ENCODE measurements around the gene ATG14. TPM values are rescaled to one million over a fixed set of nuclear protein-coding genes. Genes with fewer than 3 reads are reported as not detected.

Gene ATG14
- total RNA-seq, 4 donors from 2014 or later: 11.5 to 24.7 (median 13.4) TPM

DNA sequence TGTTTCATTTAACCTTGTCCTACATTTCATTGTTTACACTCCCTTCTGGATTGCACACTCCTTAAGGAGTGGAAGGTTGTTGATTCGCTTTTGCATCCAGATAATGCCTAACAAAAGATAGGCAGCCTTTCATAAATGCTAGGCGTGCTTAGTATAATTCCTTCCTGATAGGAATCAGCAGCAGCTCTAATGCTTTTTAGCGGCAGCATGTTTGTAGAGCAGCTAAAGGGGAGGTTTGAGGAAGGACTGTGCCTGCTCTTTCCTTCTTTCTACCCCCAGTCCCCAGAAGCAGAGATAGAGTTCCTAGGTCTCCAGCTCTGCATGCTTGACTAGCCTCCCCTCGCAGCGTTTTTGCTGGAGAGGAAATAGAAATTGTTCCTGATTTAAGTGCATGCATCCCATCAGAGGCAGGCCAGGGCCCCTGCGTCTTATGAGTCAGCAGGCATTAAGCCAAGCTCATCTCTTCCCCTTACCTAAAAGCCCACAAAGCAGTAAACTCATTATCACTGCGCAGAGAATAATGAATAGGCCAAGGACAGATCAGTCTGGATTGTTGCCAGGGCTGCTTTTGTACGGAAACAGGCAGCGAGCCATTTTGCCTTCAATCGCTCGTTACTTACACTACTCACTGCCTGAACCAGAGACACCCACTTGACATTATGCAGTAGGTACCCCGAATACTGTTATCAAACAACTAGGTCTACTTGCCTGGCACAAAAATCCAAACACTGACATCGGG lies 42.8 kb upstream of the ATG14 start:
- peak overlapping the region; percentile 73 to 81 (median 78) for H3K27ac ChIP-seq
- no peaks in the 10 kb centered on the region for H3K9me3 ChIP-seq
- intact Hi-C loops (cut with DNase I; ENCODE audit: low total_unique reads): loop anchor here (5.0 kb wide), 1 partner anchor 1762 kb away; no protein-coding TSS in a partner anchor
- H3K4me3 ChIP-seq: peak overlapping the region in 1 of 4 donors; percentile 14
- peaks cover 5 to 57% (median 20%) of the 10 kb centered on the region in 4 donors for H3K4me1 ChIP-seq
- TF ChIP-seq POLR2AphosphoS5 (IDR thresholded peaks at IDR 0.05) (peak in 1 of 3 donors; percentile 45), POLR2A (IDR thresholded peaks at IDR 0.05) (no peak), EP300 (IDR thresholded peaks at IDR 0.05; ENCODE audit: low read depth) (no peak)
- TF ChIP-seq, protein P1, sequence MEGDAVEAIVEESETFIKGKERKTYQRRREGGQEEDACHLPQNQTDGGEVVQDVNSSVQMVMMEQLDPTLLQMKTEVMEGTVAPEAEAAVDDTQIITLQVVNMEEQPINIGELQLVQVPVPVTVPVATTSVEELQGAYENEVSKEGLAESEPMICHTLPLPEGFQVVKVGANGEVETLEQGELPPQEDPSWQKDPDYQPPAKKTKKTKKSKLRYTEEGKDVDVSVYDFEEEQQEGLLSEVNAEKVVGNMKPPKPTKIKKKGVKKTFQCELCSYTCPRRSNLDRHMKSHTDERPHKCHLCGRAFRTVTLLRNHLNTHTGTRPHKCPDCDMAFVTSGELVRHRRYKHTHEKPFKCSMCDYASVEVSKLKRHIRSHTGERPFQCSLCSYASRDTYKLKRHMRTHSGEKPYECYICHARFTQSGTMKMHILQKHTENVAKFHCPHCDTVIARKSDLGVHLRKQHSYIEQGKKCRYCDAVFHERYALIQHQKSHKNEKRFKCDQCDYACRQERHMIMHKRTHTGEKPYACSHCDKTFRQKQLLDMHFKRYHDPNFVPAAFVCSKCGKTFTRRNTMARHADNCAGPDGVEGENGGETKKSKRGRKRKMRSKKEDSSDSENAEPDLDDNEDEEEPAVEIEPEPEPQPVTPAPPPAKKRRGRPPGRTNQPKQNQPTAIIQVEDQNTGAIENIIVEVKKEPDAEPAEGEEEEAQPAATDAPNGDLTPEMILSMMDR (IDR thresholded peaks at IDR 0.05): no peak
- DNase-seq: peak; percentile 68
- WGBS, 2 donors (ENCODE audit: low coverage in 1 of 2): 17 to 20% methylated on average over 2 to 13 of the region's 13 CpGs
- no peaks in the 10 kb centered on the region for H3K36me3 ChIP-seq
- no peaks in the 10 kb centered on the region for H3K27me3 ChIP-seq
- in situ Hi-C loops (cut with MboI; ENCODE audit: low pct_ligation_motif_present in 1 of 4, low pct_unique_long_range_greater_than_20kb in 1 of 4, low sequenced_read_pairs in 3 of 4): loop anchor here in 1 of 4 donors (25.0 kb wide), 1 partner anchor 1033 kb away; no protein-coding TSS in a partner anchor

DNA sequence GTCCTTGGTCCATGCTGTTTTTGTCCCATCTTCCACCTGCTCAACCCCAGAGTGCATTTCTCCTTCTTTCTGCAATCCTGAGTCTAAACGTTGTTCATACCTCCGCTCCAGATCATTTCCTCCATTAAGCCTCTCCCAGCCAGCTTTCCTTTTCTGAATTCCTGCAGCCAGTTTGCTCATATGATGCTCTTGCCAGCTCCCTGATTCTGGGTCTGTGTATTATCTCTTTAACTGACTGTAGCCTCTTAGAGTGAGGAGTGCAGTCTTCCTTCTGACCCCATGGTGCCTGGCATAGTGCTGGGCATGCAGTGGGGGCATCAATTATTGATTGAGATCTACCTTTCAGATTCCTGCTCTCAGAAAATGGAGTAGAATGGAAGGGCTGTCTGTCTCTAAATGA lies 40.3 kb upstream of the ATG14 start:
- no peak for TF ChIP-seq POLR2A (IDR thresholded peaks at IDR 0.05)
- TF ChIP-seq POLR2AphosphoS5 (IDR thresholded peaks at IDR 0.05): no peak
- TF ChIP-seq, protein P1 (IDR thresholded peaks at IDR 0.05): no peak
- TF ChIP-seq EP300 (IDR thresholded peaks at IDR 0.05; ENCODE audit: low read depth): no peak
- Histone ChIP-seq H3K4me3 (no peak overlapping the region), H3K4me1 (peaks cover 10 to 77% (median 29%) of the 10 kb centered on the region in 4 donors), H3K9me3 (no peaks in the 10 kb centered on the region), H3K36me3 (no peaks in the 10 kb centered on the region), H3K27me3 (no peaks in the 10 kb centered on the region), H3K27ac (peak overlapping the region; percentile 44 to 59 (median 48))
- 43% methylated on average over 2 of the region's 2 CpGs; no CpG with 5 or more reads in 1 of the 2 donors for WGBS, 2 donors (ENCODE audit: low coverage in 1 of 2)
- intact Hi-C loops (cut with DNase I; ENCODE audit: low total_unique reads): loop anchor here (5.0 kb wide), 1 partner anchor 1760 kb away; no protein-coding TSS in a partner anchor
- in situ Hi-C loops (cut with MboI; ENCODE audit: low pct_ligation_motif_present in 1 of 4, low pct_unique_long_range_greater_than_20kb in 1 of 4, low sequenced_read_pairs in 3 of 4): loop anchor here in 1 of 4 donors (25.0 kb wide), 1 partner anchor 1035 kb away; no protein-coding TSS in a partner anchor
- no peak for DNase-seq

DNA sequence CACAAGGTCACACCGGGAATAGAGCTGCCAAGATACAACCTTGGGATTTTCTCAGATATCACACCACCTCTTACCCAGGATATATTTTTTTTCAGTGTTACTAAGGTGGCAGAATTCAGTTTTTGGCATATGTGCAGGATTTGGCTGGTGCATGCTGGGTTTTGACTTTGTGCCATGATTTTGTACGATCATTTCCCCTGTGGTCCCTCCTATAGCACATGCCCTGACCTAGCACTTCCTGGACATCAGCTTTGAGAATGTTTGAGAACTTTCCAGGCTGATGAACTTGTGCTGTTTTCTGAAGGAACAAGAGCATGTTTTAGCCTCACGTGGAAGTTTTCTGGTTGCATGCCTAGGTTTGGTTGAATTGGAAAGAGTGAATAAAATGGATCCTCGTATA lies 39.8 kb upstream of the ATG14 start:
- H3K27me3 ChIP-seq: no peaks in the 10 kb centered on the region
- H3K27ac ChIP-seq: peak overlapping the region; percentile 44 to 59 (median 48)
- in situ Hi-C loops (cut with MboI; ENCODE audit: low pct_ligation_motif_present in 1 of 4, low pct_unique_long_range_greater_than_20kb in 1 of 4, low sequenced_read_pairs in 3 of 4): loop anchor here in 1 of 4 donors (25.0 kb wide), 1 partner anchor 1036 kb away; no protein-coding TSS in a partner anchor
- H3K9me3 ChIP-seq: no peaks in the 10 kb centered on the region
- 30 to 47% methylated on average over 3 to 4 of the region's 4 CpGs for WGBS, 2 donors (ENCODE audit: low coverage in 1 of 2)
- no peak for TF ChIP-seq POLR2AphosphoS5 (IDR thresholded peaks at IDR 0.05)
- TF ChIP-seq, protein P1 (IDR thresholded peaks at IDR 0.05): no peak
- no peak for TF ChIP-seq EP300 (IDR thresholded peaks at IDR 0.05; ENCODE audit: low read depth)
- no peak for TF ChIP-seq POLR2A (IDR thresholded peaks at IDR 0.05)
- no peaks in the 10 kb centered on the region for H3K36me3 ChIP-seq
- intact Hi-C loops (cut with DNase I; ENCODE audit: low total_unique reads): loop anchor here (5.0 kb wide), 1 partner anchor 1759 kb away; no protein-coding TSS in a partner anchor
- DNase-seq: no peak
- no peak overlapping the region for H3K4me3 ChIP-seq
- H3K4me1 ChIP-seq: peaks cover 10 to 83% (median 29%) of the 10 kb centered on the region in 4 donors

DNA sequence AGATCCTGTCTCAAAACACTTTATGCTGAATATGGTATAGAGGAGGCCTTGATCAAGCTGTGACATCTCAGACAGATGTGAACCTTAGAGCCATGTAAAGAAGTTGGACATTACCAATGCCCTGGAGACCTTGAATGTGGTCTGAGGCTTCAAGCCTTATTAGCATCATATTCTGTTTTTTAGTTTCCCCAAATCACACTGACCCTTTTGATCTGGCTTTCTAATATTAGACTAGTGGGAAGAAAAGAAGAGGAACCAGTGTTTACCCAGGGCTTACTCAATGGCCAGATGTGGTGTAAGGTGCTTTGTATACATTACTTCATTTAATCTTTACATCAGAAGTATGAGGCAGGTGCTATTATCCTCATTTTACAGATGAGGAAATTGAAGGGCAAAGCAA lies 39.4 kb upstream of the ATG14 start:
- H3K4me3 ChIP-seq: no peak overlapping the region
- TF ChIP-seq EP300 (IDR thresholded peaks at IDR 0.05; ENCODE audit: low read depth) (no peak), POLR2A (IDR thresholded peaks at IDR 0.05) (no peak), POLR2AphosphoS5 (IDR thresholded peaks at IDR 0.05) (no peak)
- TF ChIP-seq, protein P1 (IDR thresholded peaks at IDR 0.05): no peak
- in situ Hi-C loops (cut with MboI; ENCODE audit: low pct_ligation_motif_present in 1 of 4, low pct_unique_long_range_greater_than_20kb in 1 of 4, low sequenced_read_pairs in 3 of 4): loop anchor here in 1 of 4 donors (25.0 kb wide), 1 partner anchor 1036 kb away; no protein-coding TSS in a partner anchor

More for the DNA sequence above, 39.4 kb upstream of the ATG14 start:
- DNase-seq: no peak
- intact Hi-C loops (cut with DNase I; ENCODE audit: low total_unique reads): loop anchor here (5.0 kb wide), 1 partner anchor 1759 kb away; no protein-coding TSS in a partner anchor
- no peaks in the 10 kb centered on the region for H3K36me3 ChIP-seq
- no peaks in the 10 kb centered on the region for H3K27me3 ChIP-seq
- H3K4me1 ChIP-seq: peaks cover 10 to 87% (median 29%) of the 10 kb centered on the region in 4 donors
- peak overlapping the region in 3 of 4 donors; percentile 45 to 59 (median 50) for H3K27ac ChIP-seq
- H3K9me3 ChIP-seq: no peaks in the 10 kb centered on the region

All from transverse colon (tissue), 4 donors.